Endothelial cell of hepatic sinusoid (primary cell): ENCODE results near the gene SF3B6.
"Not testable (repeated sequence)": the region's sequence is repeated elsewhere in the genome, so short reads cannot be mapped to it uniquely, and the experiment has no call there.

Experiments used
- in situ Hi-C: cut with HindIII; loops from 2 replicates; pipeline ENCODE4 v1.10.0; 2017; ENCODE audit warnings: low sequenced_read_pairs

SF3B6 gene

GRCh38 chr2:24095171-24095677 is 19.1 kb upstream of the SF3B6 start:
- in situ Hi-C loops: not testable (repeated sequence)

- in situ Hi-C loops: not testable (repeated sequence)
These were observed 17.1 kb upstream of the SF3B6 start for GRCh38 chr2:24093270-24093669.

- in situ Hi-C loops: no loop called here
These were observed 12.8 kb upstream of the SF3B6 start for GRCh38 chr2:24088821-24089359.

- in situ Hi-C loops: no loop called here
These were observed 10.9 kb upstream of the SF3B6 start for GRCh38 chr2:24087032-24087431.

GRCh38 chr2:24086241-24086640 is 10.1 kb upstream of the SF3B6 start:
- in situ Hi-C loops: no loop called here

GRCh38 chr2:24085200-24085489 is 9.0 kb upstream of the SF3B6 start:
- in situ Hi-C loops: no loop called here

- in situ Hi-C loops: no loop called here
These were observed 8.5 kb upstream of the SF3B6 start, which contains the start of gene TP53I3 for GRCh38 chr2:24084386-24085199. Gene TP53I3, minus strand, starts transcription at chr2:24084834. Its CDS starts 508 bp downstream, at chr2:24084326.

- in situ Hi-C loops: no loop called here
These were observed 7.7 kb upstream of the SF3B6 start for GRCh38 chr2:24083567-24084385.

GRCh38 chr2:24082787-24083566 is 6.9 kb upstream of the SF3B6 start:
- in situ Hi-C loops: no loop called here

GRCh38 chr2:24080701-24081100 is 4.6 kb upstream of the SF3B6 start:
- in situ Hi-C loops: no loop called here

- in situ Hi-C loops: no loop called here
These were observed 1.8 kb upstream of the SF3B6 start for GRCh38 chr2:24077879-24078278.

- in situ Hi-C loops: no loop called here
These were observed 1.4 kb upstream of the SF3B6 start for GRCh38 chr2:24077535-24077877.

GRCh38 chr2:24076849-24077534 is 866 bp upstream of the SF3B6 start:
- in situ Hi-C loops: no loop called here

- in situ Hi-C loops: no loop called here
These were observed 867 bp downstream of the SF3B6 start for GRCh38 chr2:24075259-24075658.

GRCh38 chr2:24073816-24074215 is 2.3 kb downstream of the SF3B6 start:
- in situ Hi-C loops: no loop called here

- in situ Hi-C loops: no loop called here
These were observed 3.9 kb downstream of the SF3B6 start for GRCh38 chr2:24072259-24072658.

GRCh38 chr2:24065341-24065740 is 10.8 kb downstream of the SF3B6 start:
- in situ Hi-C loops: loop anchor here (5.0 kb wide), 1 partner anchor 233 kb away; no protein-coding TSS in a partner anchor

GRCh38 chr2:24058564-24059271 is 17.4 kb downstream of the SF3B6 start:
- in situ Hi-C loops: no loop called here

GRCh38 chr2:24055750-24056149 is 20.4 kb downstream of the SF3B6 start:
- in situ Hi-C loops: no loop called here
